H9 (cell line): ENCODE results near the gene ZBTB38. TPM values are rescaled to one million over a fixed set of nuclear protein-coding genes. Genes with fewer than 3 reads are reported as not detected.

Experiments used
- DNase-seq: peaks from one replicate; pipeline ENCODE4 v3.0.0-alpha.2; 2017
- H2AFZ ChIP-seq: one replicate; pipeline ENCODE4 v1.6.1; 2013; ENCODE audit warnings: mild to moderate bottlenecking, low read length, control low read depth, moderate library complexity
- H2AK5ac ChIP-seq: 2 replicates; pipeline ENCODE4 v1.6.1; 2013; ENCODE audit warnings: low read length, control low read depth, mixed read lengths; ENCODE audit not compliant: insufficient read length
- H2BK120ac ChIP-seq: one replicate; pipeline ENCODE4 v1.6.1; 2013; ENCODE audit warnings: low read depth, mild to moderate bottlenecking, low read length, control low read depth, inconsistent platforms; ENCODE audit not compliant: poor library complexity, severe bottlenecking
- H2BK12ac ChIP-seq: 2 replicates; pipeline ENCODE4 v1.6.1; 2013; ENCODE audit warnings: low read length, control low read depth, mixed read lengths, low read depth; ENCODE audit not compliant: insufficient read length
- H2BK15ac ChIP-seq: 2 replicates; pipeline ENCODE4 v1.6.1; 2013; ENCODE audit warnings: low read depth, low read length, control low read depth
- H2BK20ac ChIP-seq: one replicate; pipeline ENCODE4 v1.6.1; 2013; ENCODE audit warnings: low read depth, mild to moderate bottlenecking, low read length, control low read depth, inconsistent platforms; ENCODE audit not compliant: poor library complexity, severe bottlenecking
- H2BK5ac ChIP-seq: 2 replicates; pipeline ENCODE4 v1.6.1; 2013; ENCODE audit warnings: low read length, control low read depth, mixed read lengths; ENCODE audit not compliant: insufficient read length
- H3K14ac ChIP-seq: 2 replicates; pipeline ENCODE4 v1.6.1; 2013; ENCODE audit warnings: low read length, control low read depth; ENCODE audit not compliant: insufficient read depth
- H3K18ac ChIP-seq: 2 replicates; pipeline ENCODE4 v1.6.1; 2013; ENCODE audit warnings: low read depth, mild to moderate bottlenecking, mixed read lengths, low read length, control low read depth; ENCODE audit not compliant: insufficient read length
- H3K23ac ChIP-seq: 2 replicates; pipeline ENCODE4 v1.6.1; 2013; ENCODE audit warnings: low read length, control low read depth, mixed read lengths, low read depth; ENCODE audit not compliant: insufficient read length
- H3K23me2 ChIP-seq: 2 replicates; pipeline ENCODE4 v1.6.1; 2013; ENCODE audit warnings: low read depth, mild to moderate bottlenecking, mixed read lengths, low read length, control low read depth; ENCODE audit not compliant: insufficient read length, poor library complexity, severe bottlenecking
- H3K27ac ChIP-seq: 2 replicates; pipeline ENCODE4 v1.5.1; 2013; ENCODE audit warnings: low read length, control low read depth, mixed read lengths, low read depth; ENCODE audit not compliant: insufficient read length
- H3K27me3 ChIP-seq: 2 replicates; pipeline ENCODE4 v1.6.1; 2013; ENCODE audit warnings: low read length, control low read depth, inconsistent platforms; ENCODE audit not compliant: insufficient read depth
- H3K4ac ChIP-seq: 2 replicates; pipeline ENCODE4 v1.6.1; 2013; ENCODE audit warnings: low read depth, mild to moderate bottlenecking, control low read depth, inconsistent platforms, low read length, moderate library complexity
- H3K4me1 ChIP-seq: 2 replicates; pipeline ENCODE4 v1.6.1; 2013; ENCODE audit warnings: low read length, control low read depth, inconsistent platforms; ENCODE audit not compliant: insufficient read depth
- H3K4me2 ChIP-seq: 2 replicates; pipeline ENCODE4 v1.6.1; 2013; ENCODE audit warnings: low read length, control low read depth, mixed read lengths; ENCODE audit not compliant: insufficient read length, insufficient read depth
- H3K56ac ChIP-seq: 2 replicates; pipeline ENCODE4 v1.6.1; 2013; ENCODE audit warnings: low read depth, mild to moderate bottlenecking, mixed read lengths, low read length, control low read depth; ENCODE audit not compliant: insufficient read length
- H3K79me1 ChIP-seq: 2 replicates; pipeline ENCODE4 v1.6.1; 2013; ENCODE audit warnings: low read depth, mild to moderate bottlenecking, moderate library complexity, low read length, control low read depth, inconsistent platforms; ENCODE audit not compliant: insufficient read depth, poor library complexity, severe bottlenecking
- H3K79me2 ChIP-seq: 2 replicates; pipeline ENCODE4 v1.6.1; 2013; ENCODE audit warnings: low read length, control low read depth, inconsistent platforms; ENCODE audit not compliant: insufficient read depth
- H3K9ac ChIP-seq: 2 replicates; pipeline ENCODE4 v1.6.1; 2013; ENCODE audit warnings: low read length, control low read depth, mixed read lengths; ENCODE audit not compliant: insufficient read length; ENCODE audit errors: extremely low read depth
- H3K9me3 ChIP-seq: one replicate; pipeline ENCODE4 v1.6.1; 2013; ENCODE audit warnings: low read depth, low read length, inconsistent platforms; ENCODE audit not compliant: control insufficient read depth
- H3T11ph ChIP-seq: one replicate; pipeline ENCODE4 v1.6.1; 2013; ENCODE audit warnings: mild to moderate bottlenecking, low read length, control low read depth, inconsistent platforms
- H4K20me1 ChIP-seq: one replicate; pipeline ENCODE4 v1.6.1; 2013; ENCODE audit not compliant: control insufficient read depth, insufficient read length, insufficient read depth
- H4K5ac ChIP-seq: 2 replicates; pipeline ENCODE4 v1.6.1; 2013; ENCODE audit warnings: low read depth, mild to moderate bottlenecking, mixed read lengths, low read length, control low read depth; ENCODE audit not compliant: insufficient read length
- H4K8ac ChIP-seq: replicated peaks from 2 replicates; pipeline ENCODE4 v1.6.1; 2013; ENCODE audit warnings: low read length, control low read depth, mixed read lengths, low read depth; ENCODE audit not compliant: insufficient read length
- H4K91ac ChIP-seq: 2 replicates; pipeline ENCODE4 v1.6.1; 2013; ENCODE audit warnings: low read depth, mild to moderate bottlenecking, moderate library complexity, mixed read lengths, low read length, control low read depth; ENCODE audit not compliant: insufficient read length
- H3K27ac Mint-ChIP-seq, 3 experiments: 2 replicates in 2 of 3; 3 replicates in 1 of 3; pipeline ENCODE4 v1.8.0; 2020 to 2021; ENCODE audit warnings: mixed read lengths in 3 of 3, mild to moderate bottlenecking in 1 of 3, moderate library complexity in 1 of 3
- H3K27me3 Mint-ChIP-seq: 2 replicates; pipeline ENCODE4 v1.8.0; 2021; ENCODE audit warnings: low read depth, mild to moderate bottlenecking, moderate library complexity, mixed read lengths
- H3K36me3 Mint-ChIP-seq, 3 experiments: 2 replicates in 2 of 3; 3 replicates in 1 of 3; pipeline ENCODE4 v1.8.0; 2020 to 2021; ENCODE audit warnings: low read depth in 3 of 3, mixed read lengths in 3 of 3; ENCODE audit not compliant: insufficient read depth in 1 of 3
- H3K4me1 Mint-ChIP-seq, 2 experiments: 2 replicates each; pipeline ENCODE4 v1.8.0; 2020; ENCODE audit warnings: mixed read lengths in 2 of 2
- H3K4me3 Mint-ChIP-seq, 2 experiments: 2 replicates in 1 of 2; 3 replicates in 1 of 2; pipeline ENCODE4 v1.8.0; 2020 to 2021; ENCODE audit warnings: mild to moderate bottlenecking in 2 of 2, mixed read lengths in 2 of 2, moderate library complexity in 1 of 2
- H3K9me3 Mint-ChIP-seq, 2 experiments: 2 replicates in 1 of 2; 3 replicates in 1 of 2; pipeline ENCODE4 v1.8.0; 2020; ENCODE audit warnings: mild to moderate bottlenecking in 2 of 2, mixed read lengths in 2 of 2, moderate library complexity in 1 of 2
- CTCF ChIP-seq: fragments of 200-600 bp; sonication (generic); conservative IDR thresholded peaks from 3 replicates; pipeline ENCODE4 v1.8.0; 2021; ENCODE audit warnings: antibody characterized with exemption, mild to moderate bottlenecking
- WGBS: extraction: QIAGEN DNeasy Blood & Tissue Kit; methylation state at CpG from one replicate; pipeline ENCODE4 v1.1.7; 2013; ENCODE audit warnings: missing lambda C conversion rate, low lambda C conversion rate, mixed read lengths; ENCODE audit not compliant: insufficient read length; ENCODE audit errors: extremely low coverage; 5-methylcytosine and 5-hydroxymethylcytosine counted together
- total RNA-seq: library from RNA; stranded (reverse); gene quantifications from 2 replicates; pipeline ENCODE4 v1.2.1, GENCODE V29; 2021

The ZBTB38 gene
- total RNA-seq, 1 experiment from 2014 or later, result 14.6 TPM

GRCh38 chr3:141380987-141381386 lies 12.7 kb downstream of the ZBTB38 start:
- Histone ChIP-seq H2BK12ac (no peak overlapping the region), H3K9me3 (no peaks in the 10 kb centered on the region), H3K23ac (no peak overlapping the region), H3K4me2 (no peak overlapping the region), H3K14ac (no peak overlapping the region), H3K79me1 (no peaks in the 10 kb centered on the region), H4K91ac (no peak overlapping the region), H4K5ac (no peak overlapping the region), H3K18ac (no peak overlapping the region), H3K4me1 (peaks cover 2% of the 10 kb centered on the region; the same call in 1 of the 2 replicates), H2BK15ac (no peak overlapping the region), H3K56ac (no peak overlapping the region), H3K79me2 (no peaks in the 10 kb centered on the region), H3K23me2 (no peaks in the 10 kb centered on the region), H2BK5ac (no peak overlapping the region), H4K8ac (no peak overlapping the region), H3K9ac (no peak overlapping the region), H3K27me3 (peaks cover 2% of the 10 kb centered on the region; the same call in 1 of the 2 replicates), H2AFZ (no peak overlapping the region), H2BK20ac (no peak overlapping the region), H3K4ac (no peak overlapping the region), H2AK5ac (no peak overlapping the region), H3K27ac (no peak overlapping the region), H4K20me1 (no peaks in the 10 kb centered on the region), H3T11ph (no peak overlapping the region), H2BK120ac (no peak overlapping the region)
- H3K27ac Mint-ChIP-seq, result no peak overlapping the region
- no peak overlapping the region for H3K4me3 Mint-ChIP-seq
- no peak for DNase-seq
- H3K4me1 Mint-ChIP-seq, result peaks cover 20 to 36% of the 10 kb centered on the region in 2 experiments
- H3K27me3 Mint-ChIP-seq, result peaks cover 3% of the 10 kb centered on the region
- H3K9me3 Mint-ChIP-seq, result no peaks in the 10 kb centered on the region
- no CpG with 5 or more reads among the region's 2 CpGs for WGBS
- TF ChIP-seq CTCF, result no peak
- H3K36me3 Mint-ChIP-seq, result no peaks in the 10 kb centered on the region; a peak in 1 of 7 replicates
